Cerebellar nuclear complex (tissue), 1 donor: ENCODE measurements around the gene IKBKE.

ENCODE experiments used
- DNase-seq, 2 experiments: peaks; one replicate each; lab custom pipeline; 2025; lab: John Stamatoyannopoulos, UW

Gene IKBKE

DNA sequence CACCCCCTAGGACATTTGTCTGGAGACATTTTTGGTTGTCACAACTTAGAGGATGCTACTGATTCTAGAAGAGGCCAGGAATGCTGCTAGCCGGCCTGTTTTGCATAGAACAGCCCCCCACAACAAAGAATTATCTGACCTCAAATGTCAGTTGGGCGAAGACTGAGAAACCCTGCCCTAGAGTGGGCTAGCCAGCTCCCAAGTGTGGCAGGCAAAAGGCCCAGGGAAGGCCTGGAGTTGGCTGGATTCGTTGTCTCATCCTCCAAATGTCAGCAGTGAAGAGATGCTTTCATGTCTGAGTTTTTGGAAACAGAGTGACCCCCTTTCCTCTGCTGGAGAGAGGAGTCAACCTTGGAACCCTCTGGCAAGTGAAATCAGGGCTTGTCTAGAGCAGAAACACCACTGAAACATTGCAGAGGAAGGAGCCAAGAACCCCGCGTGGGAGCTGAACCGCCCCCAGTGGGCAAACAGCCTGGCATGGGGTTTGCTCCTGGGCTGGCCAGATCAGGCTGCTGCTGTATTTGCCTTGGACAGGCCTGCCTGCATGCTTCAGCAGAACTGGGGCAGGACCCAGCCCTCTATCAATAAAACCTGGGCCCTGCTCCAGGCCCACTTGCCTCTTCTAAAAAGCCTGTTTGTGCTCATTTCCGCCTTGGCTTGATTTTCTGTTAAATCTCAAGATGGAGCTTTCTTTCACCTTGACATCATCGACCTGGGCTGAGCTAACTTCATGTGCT is 69.9 kb downstream of the IKBKE start:
- no peak for DNase-seq

DNA sequence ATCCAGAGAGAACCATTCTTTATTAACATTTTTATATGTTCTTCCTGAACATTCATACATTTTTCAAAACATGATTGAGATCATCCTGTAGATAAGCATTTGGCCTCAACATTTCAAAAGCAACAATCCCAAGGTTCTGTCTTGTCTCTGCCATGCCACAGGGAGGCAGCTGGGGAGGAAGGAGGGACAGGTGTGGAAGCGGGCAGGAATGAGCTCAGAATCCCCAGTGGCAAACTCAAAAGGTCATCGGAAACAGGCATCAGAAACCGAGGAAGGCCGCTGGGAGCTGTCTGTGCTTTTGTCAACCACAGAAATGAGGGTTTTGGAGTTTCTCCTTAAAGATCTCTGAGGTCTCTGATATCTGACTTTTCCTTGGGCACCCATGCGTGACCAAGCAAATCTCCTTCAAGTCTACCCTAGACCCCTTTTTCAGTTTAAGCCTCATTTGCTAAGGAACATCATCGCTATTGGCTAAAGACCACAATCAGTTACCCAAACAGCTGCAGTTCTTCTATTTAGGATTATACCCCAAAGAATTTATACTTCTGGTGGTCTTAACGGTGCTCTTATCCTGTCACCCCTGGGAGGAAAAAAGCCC is 71.1 kb downstream of the IKBKE start:
- DNase-seq: no peak

DNA sequence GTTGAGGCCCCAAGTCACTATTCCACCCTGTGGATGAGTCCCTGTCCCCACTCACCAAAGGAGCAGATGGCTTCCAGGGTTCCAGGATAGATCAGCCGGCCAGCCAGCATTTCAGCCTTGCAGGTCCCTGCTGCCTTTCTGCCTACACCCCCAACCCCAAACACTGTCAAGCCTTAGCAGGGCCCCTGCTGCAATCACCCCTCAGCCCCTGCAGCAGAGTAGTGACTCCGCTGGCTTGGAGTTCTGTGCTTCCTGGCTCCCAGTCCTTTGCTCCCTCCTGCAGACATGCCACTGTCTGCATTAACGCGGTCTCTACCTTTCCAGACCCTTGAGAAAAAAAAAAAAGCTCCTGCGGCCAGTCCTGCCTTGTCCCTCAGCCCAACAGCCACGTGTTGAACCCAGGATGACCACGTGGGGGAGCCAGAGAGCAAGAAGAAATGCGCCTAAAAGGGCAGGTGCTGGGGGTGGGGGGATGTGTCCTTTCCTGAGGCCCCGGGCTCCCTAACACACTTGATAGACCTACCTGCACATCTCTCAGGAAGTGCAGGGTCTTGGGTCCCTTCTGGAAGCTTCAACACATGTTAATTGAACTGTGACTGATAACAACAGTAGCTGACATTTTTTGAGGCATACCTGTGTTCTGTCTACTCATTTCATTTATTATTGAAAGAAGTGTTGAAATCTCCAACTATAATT is 74.4 kb downstream of the IKBKE start:
- no peak for DNase-seq

DNA sequence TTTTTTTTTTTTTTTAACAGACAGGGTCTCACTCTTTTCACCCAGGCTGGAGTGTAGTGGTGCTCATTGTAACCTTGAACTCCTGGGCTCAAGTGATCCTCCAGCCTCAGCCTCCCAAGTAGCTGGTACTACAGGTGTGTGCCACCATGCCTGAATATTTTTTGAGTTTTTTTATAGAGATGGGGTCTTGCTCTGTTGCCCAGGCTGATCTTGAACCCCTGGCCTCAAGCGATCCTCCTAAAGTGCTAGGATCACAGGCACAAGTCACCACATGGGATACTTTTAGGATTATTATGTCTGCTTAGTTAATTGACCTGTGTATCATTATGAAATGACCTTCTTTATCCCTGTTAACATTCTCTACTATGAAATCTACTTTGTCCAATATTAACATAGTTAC is 75.1 kb downstream of the IKBKE start:
- no peak for DNase-seq
